Myocyte (in vitro differentiated cells): ENCODE measurements around the gene ITGB7. TPM values are rescaled to one million over a fixed set of nuclear protein-coding genes. Genes with fewer than 3 reads are reported as not detected.

Experiments
- DNase-seq: peaks from one replicate; pipeline ENCODE4 v3.0.0-alpha.2; 2012; ENCODE audit warnings: low read depth
- total RNA-seq: library from RNA; depleted of rRNA; stranded (reverse); fragments of >200 nt; gene quantifications from 2 replicates; pipeline ENCODE4 v1.2.3, GENCODE V29; 2014

Gene ITGB7
- total RNA-seq, 1 donor from 2014 or later, result 0.32 TPM

DNA sequence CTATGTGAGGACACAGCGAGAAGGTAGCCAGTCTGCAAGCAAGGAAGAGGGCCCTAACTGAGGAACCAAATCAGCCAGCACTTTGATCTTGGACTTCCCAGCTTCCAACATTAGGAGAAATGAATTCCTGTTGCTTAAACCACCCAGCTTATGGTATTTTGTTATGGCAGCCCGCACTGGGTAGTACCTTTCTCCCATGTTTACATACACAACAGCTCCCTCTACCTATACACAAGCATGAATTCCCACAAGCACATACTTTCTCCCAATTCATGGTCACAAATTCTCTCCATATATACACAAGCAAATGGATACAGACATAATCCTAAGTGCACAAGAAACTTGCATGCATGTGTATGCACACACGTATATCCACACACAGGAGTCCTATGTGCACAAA is 7.4 kb downstream of the ITGB7 start:
- no peak for DNase-seq

DNA sequence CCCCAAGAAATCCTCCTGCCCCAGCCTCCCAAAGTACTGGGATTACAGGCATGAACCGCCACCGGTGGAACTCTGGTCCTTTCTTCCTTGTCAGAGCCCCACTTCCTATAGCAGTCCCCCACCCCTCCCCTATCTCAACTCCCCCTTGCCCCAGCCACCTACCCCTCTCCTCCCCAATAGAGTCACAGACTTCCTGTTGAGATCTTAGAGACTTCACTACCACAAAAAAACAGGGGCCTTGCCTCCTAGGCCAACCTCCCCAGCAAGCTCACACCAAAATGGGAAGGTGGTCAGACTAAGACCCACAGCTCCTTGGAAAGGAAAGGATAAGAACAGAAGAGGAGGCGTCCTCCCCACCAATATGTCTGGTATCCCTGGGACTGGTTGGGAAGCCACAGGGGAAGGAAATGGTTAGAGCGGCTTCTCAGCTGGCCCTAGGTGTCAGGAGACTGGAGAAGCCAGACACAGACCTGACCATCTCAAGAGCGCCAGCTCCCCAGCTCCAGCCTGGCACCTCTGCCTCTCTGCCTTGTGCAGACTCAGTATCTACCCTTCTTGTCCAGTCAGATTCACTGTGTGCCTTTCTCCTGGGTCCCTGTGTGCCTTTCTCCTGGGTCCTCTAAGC is 8.5 kb downstream of the ITGB7 start:
- no peak for DNase-seq

DNA sequence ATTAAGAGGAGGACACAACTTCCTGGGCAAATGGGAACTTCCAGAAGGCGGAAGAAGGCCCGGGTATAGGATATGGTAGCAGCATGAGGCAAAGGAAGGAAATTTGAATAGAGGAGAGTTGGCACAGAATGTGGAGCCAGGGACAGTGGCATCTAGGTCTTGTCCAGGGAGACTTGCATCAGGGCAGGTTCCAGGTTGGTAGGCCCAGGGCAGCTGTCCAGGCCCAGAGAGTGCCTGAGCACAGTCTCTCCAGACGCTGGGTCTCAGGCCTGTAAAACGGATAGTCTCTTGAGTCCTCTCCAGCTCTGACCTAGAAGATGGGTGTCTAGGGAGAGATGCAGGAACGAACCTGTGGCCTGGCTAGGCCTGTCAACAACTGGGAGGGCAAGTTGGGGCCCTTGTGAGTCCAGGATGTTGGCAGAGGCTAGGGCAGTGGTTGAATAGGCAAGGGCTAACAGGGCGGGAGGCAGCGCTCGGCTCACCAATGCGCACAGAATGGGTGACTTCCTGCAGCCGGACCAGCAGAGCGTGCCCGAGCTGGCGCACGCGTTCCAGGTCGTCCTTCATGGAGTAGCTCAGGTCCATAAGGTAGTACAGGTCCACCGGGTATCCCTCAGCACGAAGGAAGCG is 9.9 kb downstream of the ITGB7 start:
- no peak for DNase-seq

DNA sequence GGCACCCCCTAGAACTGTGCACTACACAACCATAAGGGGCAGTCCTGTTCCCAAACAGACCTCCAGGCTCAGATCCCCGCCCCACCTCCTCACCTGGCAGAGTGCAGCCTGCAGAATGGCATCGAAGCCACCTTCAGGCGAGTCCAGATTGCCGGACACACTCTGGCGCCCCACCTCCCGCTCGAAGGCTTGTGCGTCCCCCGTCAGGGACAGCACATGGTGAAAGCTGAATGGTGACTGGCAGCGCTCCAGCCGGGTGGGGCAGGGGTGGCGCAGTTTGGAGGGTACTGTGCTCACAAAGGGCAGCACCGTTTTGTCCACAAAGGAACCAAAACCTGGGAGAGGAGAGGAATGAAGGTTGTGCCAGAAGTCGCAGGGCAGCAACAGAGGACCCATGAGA is 10.6 kb downstream of the ITGB7 start:
- DNase-seq, result no peak

DNA sequence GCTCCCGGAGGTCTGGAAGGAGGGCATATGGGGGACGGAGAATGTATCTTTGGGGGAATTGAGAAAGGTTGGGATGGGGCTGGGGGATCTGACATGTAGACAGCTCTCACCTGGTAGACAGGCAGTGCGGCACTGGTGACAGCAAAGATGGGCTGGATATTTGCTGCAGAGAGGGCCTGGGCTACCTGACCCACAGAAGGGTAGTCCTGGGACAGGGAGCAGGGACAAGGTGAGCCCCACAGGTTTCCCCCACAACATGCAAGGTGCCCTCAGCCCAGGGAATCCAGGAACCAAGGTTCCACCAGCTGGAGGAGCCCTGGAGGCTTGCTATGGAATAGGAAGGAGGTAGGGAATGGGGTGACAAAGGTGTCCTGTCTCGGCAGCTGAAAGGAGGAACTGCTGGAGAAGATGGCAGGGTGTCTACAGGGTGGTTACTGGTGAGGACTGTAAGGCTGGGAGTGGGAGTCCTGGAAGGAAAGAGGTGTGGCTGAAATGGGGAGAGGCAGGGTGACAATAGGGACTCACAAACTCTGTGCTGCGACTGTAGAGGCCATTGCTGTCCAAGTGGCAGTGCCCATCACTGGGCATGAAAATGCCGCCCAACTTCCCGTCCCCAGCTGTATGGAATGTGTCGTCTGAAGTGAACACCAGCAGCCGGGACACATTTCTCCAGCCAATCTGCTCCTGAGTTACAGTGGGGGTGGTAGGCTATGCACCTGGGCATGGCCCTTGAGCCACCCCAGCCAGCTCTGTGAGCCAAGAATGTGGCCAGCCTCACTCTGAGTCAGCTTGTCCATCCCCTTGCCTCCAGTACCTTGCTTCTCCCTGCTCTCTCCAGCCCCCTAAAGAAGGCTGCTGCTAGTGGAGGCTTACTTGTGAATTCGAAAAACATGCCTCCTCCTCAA is 11.3 kb downstream of the ITGB7 start:
- no peak for DNase-seq

DNA sequence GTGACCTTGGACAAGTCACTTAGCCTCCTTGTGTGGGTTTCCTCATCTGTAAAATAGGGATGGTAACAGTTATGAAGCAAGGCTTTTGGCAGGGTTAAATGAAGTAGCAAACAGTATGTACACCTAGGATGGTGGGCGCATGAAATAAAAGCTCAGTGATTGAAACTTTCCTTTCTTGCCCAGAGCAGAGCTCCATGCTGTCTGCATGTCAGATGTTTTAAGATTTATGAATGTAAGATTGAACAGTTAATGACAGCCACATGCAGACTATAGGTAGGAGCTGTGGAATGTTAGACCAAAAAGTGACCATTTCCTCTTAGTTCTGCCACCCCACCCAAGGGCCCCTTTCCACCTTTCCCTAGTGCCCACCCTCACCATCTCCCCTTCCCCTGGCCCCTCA is 12.1 kb downstream of the ITGB7 start:
- no peak for DNase-seq

DNA sequence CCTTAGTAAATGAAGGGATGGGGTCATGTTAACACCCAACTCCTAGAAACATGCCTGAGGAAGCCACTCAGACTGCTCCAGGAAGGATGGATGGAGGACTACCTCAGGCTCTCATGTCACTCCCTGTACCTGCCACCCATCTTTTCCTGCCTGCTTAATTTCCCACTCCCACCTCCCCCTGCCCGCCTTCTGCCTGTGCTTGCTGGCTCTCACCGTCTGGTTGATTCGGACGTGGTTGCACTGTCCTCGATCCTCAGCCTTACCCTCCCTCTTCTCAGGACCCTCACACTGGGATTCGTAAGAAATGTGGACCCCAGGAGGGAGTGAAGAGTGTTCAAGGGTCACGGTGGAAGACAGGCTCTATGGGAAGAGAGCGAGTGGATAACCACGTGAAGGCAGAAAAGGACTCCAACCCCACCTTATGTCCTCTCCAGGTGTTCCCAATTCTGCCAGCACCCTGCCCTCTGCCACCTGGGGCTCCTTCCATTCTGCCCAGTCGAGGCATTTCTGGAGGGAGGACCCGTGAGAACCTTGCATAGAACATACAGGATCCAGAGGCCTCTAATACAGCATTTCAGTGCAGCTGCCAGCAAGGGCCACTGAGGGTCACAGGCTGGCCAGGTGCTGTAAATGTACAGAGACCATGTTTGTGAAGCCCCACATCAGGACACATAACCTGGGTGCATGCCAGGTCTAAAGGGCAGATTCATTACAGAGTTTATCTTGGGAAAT is 12.9 kb downstream of the ITGB7 start:
- DNase-seq, result no peak

DNA sequence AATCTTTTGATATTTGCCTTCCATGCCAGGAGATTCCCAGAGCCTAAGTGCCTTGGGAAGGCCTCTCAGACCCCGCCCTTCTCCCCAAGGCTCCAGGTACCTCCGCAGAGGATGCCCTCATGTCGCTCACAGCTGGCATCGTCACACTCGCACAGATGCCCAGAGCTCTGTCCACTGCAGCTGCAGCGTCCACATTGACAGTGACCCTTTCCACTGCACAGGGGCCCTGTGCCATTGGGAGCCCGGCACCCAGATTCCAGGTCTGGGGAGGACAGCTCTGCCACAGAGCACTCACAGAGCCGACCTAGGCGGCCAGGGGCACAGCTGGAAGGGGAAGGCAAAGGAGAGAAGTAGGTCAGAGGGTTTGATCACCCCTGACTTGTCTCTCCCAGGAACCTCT is 14.0 kb downstream of the ITGB7 start:
- DNase-seq, result no peak

DNA sequence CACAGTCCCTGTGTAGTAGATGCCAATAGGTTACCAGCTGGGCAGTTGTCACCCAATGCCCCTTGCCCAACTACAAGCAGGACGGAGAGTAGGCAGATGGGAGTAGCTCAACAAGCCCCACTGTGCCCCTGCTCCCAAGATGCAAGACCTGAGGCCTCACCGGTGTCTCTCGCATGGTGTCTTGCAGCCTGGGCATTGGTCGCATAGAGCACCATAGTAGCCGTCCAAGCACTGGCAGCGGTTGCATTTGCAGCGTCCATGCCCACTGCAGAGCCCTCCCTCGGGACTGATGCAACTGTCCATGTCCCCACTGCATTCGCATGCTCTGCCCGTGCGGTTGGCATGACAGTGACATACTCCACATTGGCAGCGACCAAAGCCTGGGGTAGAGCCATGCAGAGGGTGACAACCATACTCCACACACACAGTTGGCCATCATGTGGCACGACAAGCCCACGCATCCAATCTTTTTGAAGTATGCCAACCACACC is 14.5 kb downstream of the ITGB7 start:
- DNase-seq, result no peak

DNA sequence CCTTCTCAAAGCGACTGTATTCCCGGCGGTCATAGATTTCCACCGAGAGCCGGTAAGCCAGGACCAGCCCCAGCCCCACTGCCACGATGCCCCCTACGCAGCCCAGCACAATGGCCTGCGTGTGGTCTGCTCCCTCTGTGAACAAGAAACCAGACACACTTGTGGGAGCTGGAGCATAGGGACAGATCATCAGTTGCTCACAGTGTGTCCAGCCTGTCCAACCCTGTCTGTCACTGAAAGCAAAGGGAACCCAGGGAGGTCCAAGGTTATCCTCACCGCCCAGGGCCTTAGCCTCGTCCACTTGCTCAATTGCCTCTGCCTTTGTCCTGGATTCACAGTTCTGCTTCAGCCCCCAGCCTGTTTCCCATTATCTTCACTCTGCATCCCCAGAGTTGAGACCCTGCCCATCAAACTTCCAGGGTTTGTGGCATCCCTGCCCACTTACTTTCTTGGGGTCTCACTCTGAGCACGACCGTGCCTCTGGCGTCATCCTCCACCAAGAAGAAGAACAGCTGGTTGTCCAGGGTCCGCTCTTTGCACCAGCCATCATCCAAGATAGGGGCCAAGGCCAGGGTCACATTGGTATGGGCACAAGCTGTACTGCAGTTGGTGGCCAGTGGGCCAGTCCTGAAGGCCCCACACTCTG is 15.0 kb downstream of the ITGB7 start:
- no peak for DNase-seq

DNA sequence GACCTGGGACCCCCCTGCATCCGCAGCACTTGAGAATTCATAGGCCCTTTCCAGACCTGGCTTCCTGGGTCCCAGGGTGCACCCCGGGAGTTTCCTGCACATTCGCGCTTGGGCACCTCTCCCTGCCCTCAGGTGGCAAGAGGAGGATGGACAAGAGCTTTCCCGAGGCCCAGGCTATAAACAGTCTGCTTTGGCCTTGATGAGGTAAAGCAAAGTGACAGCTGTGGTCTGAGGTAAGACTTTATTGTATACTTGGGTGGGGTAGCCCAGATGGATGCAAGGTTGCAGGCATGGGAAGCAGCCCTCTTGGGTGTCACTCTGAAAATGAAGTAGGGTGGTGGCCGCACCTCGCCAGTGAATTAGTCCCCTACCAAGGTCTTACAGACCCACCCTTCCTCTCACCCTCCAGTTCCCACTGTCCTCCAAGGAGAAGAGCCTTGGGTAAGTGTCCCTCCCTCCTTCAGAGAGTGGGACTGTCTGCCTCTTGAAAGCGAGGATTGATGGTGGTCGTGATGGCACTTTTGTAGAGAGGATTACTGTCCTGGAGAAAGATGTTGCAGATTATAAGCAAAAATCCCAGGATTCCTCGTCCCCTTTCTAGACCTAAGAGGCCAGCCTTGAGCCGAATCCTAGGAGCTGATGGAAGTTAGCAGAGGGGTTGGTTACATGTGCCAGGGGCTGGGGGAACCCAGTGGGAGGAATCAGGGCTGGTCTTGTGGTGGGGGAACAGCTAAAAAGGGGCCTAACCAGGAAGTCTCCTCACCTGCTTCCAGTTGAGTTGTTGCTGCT is 15.8 kb downstream of the ITGB7 start:
- DNase-seq, result no peak

DNA sequence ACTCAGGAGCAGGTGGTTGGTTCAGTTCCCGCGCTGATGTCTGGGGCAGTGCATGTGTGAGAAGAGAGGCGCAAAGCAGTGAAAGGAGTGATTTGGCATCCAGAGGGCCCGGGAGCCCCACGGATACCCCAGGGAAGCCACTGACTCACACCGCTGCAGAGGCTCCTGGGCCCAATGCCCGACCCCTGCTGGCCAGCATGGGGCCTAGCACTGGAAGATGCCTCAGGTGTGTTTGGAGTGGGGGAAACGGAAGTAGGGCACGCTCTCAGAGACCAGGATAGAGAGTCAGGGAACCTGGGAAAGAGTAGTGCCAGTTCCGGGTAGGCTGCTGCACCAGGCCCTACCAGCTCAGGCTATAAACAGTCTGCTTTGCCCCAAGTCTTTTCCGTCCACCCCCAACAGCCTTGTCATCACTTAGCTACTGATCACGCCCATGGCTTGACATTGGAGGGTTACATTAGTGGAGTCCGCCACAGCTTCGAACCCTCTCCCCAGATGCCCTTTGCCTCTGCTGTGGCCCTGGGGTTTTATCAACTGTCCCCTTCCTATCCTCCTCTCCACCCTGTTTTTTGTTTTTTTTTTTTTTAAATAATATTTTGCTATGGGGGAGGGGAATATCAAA is 16.8 kb downstream of the ITGB7 start:
- DNase-seq, result peak; percentile 61

DNA sequence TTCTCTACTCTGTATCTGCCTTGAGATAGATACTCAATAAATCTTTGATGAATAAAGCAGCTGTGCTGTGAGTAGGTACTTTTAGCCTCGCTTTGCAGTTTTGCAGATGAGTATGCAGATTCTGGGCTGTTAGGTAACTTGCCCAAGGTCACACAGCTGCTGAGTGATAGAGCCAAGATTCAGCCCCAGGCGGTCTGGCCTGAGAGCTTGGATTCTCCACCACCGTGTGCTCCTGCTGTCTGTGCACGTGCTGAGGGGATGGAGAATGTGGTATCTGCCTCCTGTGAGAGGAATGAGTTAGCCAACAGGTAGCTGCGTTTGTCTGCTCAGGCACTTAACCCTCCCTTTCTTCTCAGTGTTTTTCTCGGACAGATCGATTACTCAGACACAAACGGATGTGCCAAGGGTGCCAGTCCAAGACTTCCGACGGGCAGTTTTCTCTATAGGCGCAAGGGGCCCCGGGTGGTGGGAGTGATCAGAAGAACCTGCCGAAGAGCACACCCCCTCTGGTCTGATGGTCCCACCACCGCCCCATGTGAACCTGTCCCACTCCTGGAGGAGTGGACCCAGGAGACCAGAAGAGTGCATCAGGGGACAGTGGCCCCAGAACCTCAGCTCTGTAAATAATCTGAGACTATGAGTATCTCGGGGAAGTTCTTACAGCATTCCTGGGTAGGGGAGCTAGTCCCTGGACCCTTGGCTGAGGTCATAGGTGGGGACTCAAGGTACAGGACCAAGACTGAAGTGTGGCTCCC is 19.7 kb downstream of the ITGB7 start:
- DNase-seq, result no peak

DNA sequence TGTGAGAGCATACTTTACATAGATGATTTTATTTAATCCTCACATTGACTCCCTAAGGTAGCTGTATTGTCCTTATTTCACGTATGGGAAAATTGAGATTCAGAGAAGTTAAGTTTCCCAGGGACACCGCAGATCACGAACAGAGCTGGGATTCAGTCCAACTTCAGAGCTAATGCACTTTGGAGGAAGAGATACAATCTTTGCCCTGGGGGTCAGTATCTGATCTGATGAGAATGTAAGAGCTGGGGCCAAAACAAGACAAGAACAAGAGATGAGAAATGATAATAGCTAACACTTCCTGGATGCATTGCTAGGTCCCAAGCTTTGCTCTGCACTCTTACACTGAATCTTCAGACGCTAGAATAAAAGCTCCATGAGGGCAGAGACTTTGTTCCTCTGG is 20.3 kb downstream of the ITGB7 start:
- no peak for DNase-seq

DNA sequence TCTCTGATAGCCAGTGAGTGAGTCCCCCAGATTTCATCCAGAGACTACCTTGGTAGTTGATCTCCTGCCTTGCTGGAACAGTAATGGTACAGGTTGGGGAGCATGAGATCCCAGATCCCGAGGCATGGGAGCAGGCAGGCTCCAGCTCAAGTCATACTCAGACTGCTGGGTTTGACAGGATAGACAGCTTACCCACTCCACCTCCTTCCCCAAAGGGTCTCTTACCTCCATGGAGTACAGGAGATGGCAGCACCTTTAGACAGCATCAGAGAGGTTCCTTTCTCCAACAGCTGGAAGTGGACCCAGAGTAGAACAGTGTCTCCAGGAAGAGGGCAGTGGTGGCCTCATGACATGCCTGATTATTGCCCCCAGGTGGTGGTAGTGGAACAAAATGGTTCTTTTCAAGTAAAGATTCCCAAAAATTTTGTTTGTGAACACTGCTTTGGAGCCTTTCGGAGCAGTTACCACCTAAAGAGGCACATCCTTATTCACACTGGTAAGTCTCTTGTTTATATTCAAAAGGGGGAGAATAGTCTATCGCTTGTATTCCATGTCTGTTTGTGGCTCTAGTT is 21.4 kb downstream of the ITGB7 start:
- no peak for DNase-seq

DNA sequence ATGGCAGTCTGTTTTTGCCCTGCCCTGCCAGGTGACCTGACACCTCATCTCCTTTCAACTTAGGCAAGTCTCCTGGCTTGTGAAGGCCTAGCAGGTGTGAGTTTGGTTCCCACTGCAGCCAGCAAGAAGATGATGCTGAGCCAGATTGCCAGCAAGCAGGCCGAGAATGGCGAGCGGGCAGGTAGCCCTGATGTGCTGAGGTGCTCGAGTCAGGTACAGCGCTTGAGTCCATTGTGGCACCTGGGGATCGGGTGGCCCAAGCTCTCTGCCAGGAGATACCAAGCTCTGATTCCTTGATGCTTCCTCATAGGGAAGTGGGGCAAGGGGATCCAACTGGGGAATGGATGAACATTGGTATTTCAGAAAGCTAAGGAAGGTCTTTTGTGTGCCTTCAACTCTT is 22.2 kb downstream of the ITGB7 start:
- DNase-seq, result no peak

DNA sequence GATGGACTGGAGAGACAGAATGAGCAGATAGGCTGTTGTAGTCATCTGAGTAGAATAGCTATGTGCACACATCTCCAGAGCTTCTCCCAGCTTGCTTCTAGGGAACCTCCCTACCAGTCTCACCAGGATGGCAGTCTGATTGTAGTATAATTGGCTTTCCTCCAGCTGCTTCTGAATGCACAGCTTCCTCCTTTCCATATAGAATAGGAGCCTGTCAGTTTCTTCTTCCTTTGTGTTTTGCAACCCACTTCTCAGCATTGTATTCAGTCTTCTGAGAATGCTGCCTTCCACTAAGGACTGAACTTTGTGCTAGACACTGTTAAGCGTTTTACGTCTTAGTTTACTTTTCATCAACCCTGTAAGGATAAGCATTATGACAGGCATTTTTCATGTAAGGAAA is 24.1 kb downstream of the ITGB7 start:
- no peak for DNase-seq

DNA sequence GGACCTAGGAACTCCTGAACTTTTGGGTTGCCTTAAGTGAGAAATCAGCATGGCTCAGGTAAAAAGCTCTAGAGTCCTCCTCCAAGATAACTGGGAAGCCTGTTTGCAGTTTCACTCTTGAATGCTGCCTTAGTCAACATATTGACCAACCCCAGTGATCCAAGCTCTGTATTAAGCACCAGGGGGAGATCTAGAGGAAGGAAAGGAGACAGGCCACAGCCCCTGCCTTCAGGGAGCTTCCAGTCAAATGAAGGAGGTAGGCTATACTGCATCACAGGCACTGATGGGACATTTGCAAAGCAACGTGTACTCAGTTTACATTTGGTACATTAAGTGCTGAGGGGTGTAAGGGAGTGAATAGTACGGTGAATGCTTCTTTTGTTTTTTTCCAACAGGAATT is 25.1 kb downstream of the ITGB7 start:
- DNase-seq, result no peak
